Measurements from ENCODE around the gene MINDY3. TPM values are rescaled to one million over a fixed set of nuclear protein-coding genes. Genes with fewer than 3 reads are reported as not detected.

Gene MINDY3
- total and polyA plus RNA-seq, 5 experiments from 2014 or later: 2.6 to 44.7 (median 4.7) TPM

DNA sequence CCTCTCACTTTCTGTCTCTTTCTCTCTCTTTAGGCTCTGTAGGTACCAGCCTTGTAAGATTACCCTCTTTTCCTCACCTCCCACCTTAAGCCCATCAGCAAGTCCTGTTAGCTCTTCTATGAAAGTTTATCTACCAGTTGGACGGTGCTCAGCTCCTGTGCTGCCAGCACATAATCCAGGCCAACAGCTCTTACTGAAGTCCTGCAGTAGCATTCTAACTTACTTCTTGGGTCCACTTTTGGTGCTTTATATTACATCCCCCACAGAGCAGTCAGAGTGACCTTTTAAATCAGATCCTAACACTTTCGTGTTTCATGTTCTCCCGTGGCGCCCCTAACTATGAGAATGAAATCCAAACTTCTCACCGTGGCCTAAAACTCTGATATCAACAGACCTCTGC lies 101.7 kb downstream of the MINDY3 start:
- Mint-ChIP-seq H3K9me3 (peaks cover 0 to 9% (median 4%) of the 10 kb centered on the region in 9 donors), H3K27me3 (peaks cover 6 to 24% (median 15%) of the 10 kb centered on the region in 5 donors), H3K27ac (no peak overlapping the region), H3K4me1 (no peaks in the 10 kb centered on the region), H3K36me3 (no peaks in the 10 kb centered on the region), H3K4me3 (no peak overlapping the region)
- ATAC-seq (no peak), DNase-seq (no peak)
- POLR2A ChIA-PET: no interaction called here

DNA sequence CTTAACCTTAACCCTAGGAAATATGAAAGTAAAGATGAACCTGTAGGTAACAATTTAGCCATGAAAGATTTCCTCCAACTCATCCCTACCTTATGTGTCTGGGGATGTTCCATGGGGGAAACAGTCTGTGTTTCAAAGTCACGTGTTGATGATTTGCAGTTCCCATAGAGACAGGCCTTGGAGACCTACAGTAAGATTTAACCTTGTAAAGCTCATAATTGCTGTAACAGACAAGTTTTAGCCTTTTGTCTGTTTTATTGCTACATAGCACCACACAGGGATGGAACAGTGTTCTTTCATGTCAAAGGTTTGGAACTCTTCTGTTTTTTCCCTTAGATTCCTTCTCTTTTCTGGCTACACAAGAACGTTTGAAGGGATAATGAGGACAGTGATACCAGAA lies 105.4 kb downstream of the MINDY3 start:
- no peak for ATAC-seq
- Mint-ChIP-seq H3K36me3 (no peaks in the 10 kb centered on the region), H3K27me3 (peaks cover 12 to 34% (median 21%) of the 10 kb centered on the region in 5 donors), H3K4me3 (no peak overlapping the region), H3K9me3 (peaks cover 0 to 1% (median 0%) of the 10 kb centered on the region in 9 donors), H3K4me1 (no peaks in the 10 kb centered on the region), H3K27ac (no peak overlapping the region)
- no peak for DNase-seq
- POLR2A ChIA-PET: no interaction called here

DNA sequence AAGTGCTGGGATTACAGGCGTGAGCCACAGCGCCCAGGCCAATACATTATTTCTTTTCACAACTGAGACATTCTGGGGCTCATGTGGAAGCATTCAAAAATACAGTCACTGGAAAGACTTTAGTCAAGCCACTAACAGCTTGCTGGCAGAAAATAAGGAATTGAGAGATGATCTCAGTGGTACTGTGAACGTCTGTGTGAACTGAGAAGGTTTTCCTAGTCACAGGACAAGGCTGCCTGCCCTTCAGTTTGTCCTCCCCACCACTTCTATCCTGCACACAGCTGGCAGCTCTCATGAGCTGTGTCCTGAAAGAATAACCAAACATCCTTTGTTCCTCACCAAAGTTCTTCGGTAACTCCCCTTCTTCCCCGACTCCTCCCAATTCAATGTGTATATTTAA lies 109.3 kb downstream of the MINDY3 start:
- peaks cover 0 to 1% (median 0%) of the 10 kb centered on the region in 9 donors for H3K9me3 Mint-ChIP-seq
- no peak overlapping the region for H3K27ac Mint-ChIP-seq
- POLR2A ChIA-PET: no interaction called here

DNA sequence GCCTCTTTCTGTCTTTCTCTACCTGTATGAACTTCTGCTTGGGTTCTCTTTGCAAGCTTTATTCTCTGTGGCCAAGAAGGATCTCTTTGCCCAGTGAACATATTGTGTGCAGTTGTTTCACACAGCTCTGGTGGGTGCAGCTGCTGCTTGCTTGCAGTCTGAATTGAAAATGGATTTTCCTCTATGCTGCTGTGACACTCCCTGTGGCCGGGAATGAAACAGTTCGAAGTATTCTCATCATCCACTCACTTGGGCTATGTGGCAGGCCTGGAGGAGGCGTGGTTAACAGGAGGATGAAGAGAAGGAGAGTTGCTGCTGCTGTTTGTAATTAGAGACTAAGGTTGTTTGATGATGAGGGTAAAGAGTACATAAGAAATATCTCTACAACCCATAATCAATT lies 112.2 kb downstream of the MINDY3 start:
- Mint-ChIP-seq H3K4me3 (no peak overlapping the region), H3K4me1 (no peaks in the 10 kb centered on the region), H3K9me3 (peaks cover 0 to 1% (median 0%) of the 10 kb centered on the region in 9 donors), H3K36me3 (no peaks in the 10 kb centered on the region), H3K27ac (no peak overlapping the region), H3K27me3 (peaks cover 7 to 27% (median 18%) of the 10 kb centered on the region in 5 donors)
- ATAC-seq (no peak), DNase-seq (no peak)
- POLR2A ChIA-PET: no interaction called here

More for the DNA sequence above, 109.3 kb downstream of the MINDY3 start:
- Mint-ChIP-seq H3K36me3 (no peaks in the 10 kb centered on the region), H3K27me3 (peaks cover 8 to 29% (median 21%) of the 10 kb centered on the region in 5 donors), H3K4me3 (no peak overlapping the region), H3K4me1 (no peaks in the 10 kb centered on the region)
- no peak for ATAC-seq
- no peak for DNase-seq

DNA sequence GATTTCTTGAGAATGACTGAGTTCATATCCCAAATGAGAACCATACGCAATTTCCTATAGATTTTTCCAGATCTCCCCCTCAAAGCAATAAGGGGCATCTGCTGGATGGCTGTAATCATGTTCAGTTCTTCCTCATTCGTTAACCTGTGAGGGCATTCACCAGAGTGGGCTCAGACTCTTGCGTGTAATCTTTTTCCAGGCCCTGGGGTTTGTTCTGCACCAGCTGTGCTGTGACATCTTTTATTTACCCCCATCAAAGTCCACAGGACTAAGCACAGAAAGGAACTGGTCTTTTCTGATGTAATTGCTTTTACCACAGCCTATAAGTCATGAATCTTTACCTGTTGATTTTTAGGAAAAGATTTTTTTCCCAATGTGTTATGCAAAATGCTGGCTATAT lies 112.7 kb downstream of the MINDY3 start:
- no peaks in the 10 kb centered on the region for H3K36me3 Mint-ChIP-seq
- DNase-seq: no peak
- POLR2A ChIA-PET: no interaction called here
- peaks cover 0 to under 1% (median 0%) of the 10 kb centered on the region in 9 donors for H3K9me3 Mint-ChIP-seq
- H3K27ac Mint-ChIP-seq: no peak overlapping the region
- no peak overlapping the region for H3K4me3 Mint-ChIP-seq
- peaks cover 4 to 22% (median 13%) of the 10 kb centered on the region in 5 donors for H3K27me3 Mint-ChIP-seq
- H3K4me1 Mint-ChIP-seq: no peaks in the 10 kb centered on the region
- ATAC-seq: no peak

DNA sequence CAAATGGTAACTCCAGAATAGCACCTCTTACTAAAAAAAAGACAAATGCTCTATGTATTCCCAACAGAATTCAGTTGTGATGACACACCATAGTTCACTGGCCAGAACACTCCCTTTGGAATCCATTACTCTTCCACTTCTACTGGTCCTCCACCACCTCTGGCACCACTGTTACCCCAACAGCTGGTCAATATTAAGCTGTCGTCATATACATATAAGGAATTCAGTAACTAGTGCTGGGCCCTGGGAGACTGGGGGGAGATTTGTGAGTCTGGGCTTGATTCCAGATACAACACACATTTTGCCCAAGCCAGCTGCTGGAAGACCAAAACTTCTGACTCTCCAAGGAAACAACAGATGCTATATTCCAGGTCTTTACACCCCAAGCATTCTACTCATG lies 114.6 kb downstream of the MINDY3 start:
- Mint-ChIP-seq H3K4me1 (no peaks in the 10 kb centered on the region), H3K4me3 (no peak overlapping the region), H3K27ac (no peak overlapping the region), H3K27me3 (peaks cover 6 to 28% (median 9%) of the 10 kb centered on the region in 5 donors), H3K9me3 (peaks cover 0 to 2% (median 0%) of the 10 kb centered on the region in 9 donors), H3K36me3 (no peaks in the 10 kb centered on the region)
- POLR2A ChIA-PET: no interaction called here
- DNase-seq: no peak
- ATAC-seq: no peak

DNA sequence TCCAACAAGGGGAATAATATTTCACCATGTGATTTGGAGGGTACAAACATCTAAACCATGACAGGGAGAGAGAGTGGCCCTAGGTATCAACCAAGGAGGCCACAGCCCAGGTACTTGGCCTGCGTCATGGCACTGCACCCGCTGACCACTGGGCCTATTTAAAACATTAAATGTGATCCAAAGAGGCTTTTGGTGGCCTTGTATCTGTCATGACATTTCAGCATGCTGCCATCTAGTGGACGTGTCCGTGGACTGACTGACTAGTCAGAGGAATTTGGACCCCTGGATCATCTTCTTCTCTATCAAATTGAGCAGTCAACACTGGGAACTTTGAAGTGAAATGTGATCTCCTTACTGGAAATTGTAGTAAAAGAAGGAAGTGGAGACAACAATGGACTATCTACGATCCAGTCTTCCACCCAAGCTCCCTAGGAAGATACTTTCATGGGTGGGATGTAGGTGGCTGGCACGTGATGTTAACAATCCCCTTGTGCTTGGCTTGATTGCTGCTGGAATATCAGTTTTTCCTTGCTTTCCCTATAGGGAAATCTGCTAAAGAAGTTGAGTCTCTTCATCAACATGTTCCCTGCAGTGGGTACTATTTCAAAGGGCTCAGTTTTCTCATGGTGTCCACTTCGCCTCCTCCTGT lies 116.0 kb downstream of the MINDY3 start:
- POLR2A ChIA-PET: no interaction called here
- no peak for ATAC-seq

DNA sequence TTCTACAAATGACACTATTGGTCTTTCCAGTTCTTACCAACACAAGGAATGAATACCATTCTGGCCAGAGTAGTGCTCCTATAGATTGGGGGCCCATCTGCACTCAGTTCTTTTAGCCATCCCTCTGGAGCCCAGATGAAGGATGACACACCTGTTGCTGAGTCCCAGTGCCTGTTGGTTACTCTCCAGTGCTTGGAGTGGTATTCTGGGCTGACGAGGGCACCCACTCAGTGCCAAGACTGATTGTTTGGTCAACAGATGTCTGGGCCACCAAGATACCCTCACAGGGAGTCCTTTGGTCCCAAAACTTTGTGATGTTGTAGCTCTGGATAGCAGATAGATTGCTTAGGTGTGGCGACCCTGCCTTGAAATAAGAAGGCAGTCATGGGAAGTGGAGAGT lies 116.9 kb downstream of the MINDY3 start:
- peaks cover 0 to 2% (median 0%) of the 10 kb centered on the region in 9 donors for H3K9me3 Mint-ChIP-seq
- no peak for ATAC-seq

More for the DNA sequence above, 116.0 kb downstream of the MINDY3 start:
- no peak overlapping the region for H3K27ac Mint-ChIP-seq
- H3K9me3 Mint-ChIP-seq: peaks cover 0 to 2% (median 0%) of the 10 kb centered on the region in 9 donors
- no peaks in the 10 kb centered on the region for H3K36me3 Mint-ChIP-seq
- H3K4me3 Mint-ChIP-seq: no peak overlapping the region
- no peaks in the 10 kb centered on the region for H3K4me1 Mint-ChIP-seq
- peak in 3 of 10 donors; percentile 4 to 9 (median 5) for DNase-seq
- peaks cover 5 to 27% (median 9%) of the 10 kb centered on the region in 5 donors for H3K27me3 Mint-ChIP-seq

DNA sequence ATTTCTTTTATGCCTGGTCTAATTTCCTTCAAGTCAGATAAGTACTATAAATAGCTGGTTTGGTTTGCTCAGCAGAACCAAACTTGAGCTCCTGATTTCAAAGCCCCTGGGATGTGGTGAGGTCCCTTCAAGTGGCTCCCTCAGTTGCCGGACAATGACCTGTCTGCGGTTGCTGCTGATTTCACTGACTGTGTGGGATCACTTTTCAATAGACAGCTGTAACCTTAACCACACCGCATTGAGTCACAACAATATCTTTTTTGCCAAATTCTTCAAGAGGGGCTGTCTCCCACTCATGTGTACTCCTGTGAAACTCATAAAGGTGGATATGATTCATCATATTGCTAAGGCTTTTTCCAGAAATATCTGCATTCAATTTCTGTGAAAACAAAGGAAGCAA lies 117.5 kb downstream of the MINDY3 start:
- ATAC-seq: no peak
- H3K4me3 Mint-ChIP-seq: no peak overlapping the region
- no peak overlapping the region for H3K27ac Mint-ChIP-seq
- H3K9me3 Mint-ChIP-seq: peaks cover 0 to 2% (median 0%) of the 10 kb centered on the region in 9 donors
- H3K36me3 Mint-ChIP-seq: no peaks in the 10 kb centered on the region
- H3K4me1 Mint-ChIP-seq: no peaks in the 10 kb centered on the region
- no peak for DNase-seq
- POLR2A ChIA-PET: no interaction called here
- peaks cover 4 to 20% (median 9%) of the 10 kb centered on the region in 5 donors for H3K27me3 Mint-ChIP-seq

More for the DNA sequence above, 116.9 kb downstream of the MINDY3 start:
- H3K27me3 Mint-ChIP-seq: peaks cover 4 to 23% (median 9%) of the 10 kb centered on the region in 5 donors
- H3K36me3 Mint-ChIP-seq: no peaks in the 10 kb centered on the region
- POLR2A ChIA-PET: no interaction called here
- peak overlapping the region in 1 of 10 donors; percentile 43 for H3K27ac Mint-ChIP-seq
- no peaks in the 10 kb centered on the region for H3K4me1 Mint-ChIP-seq
- DNase-seq: no peak
- no peak overlapping the region for H3K4me3 Mint-ChIP-seq

DNA sequence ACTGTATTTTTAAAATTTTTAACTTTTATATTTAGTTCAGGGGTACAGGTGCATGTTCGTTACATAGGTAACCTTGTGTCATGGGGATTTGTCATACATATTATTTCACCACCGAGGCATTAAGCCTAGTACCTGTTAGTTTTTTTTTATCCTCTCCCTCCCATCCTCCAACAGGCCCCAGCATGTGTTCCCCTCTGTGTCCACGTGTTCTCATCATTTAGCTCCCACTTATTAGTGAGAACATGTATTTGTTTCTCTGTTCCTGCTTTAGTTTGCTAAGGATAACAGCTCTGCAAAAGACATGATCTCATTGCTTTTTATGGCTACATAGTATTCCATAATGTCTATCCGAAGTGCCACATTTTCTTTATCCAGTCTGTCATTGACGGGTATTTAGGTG lies 118.2 kb downstream of the MINDY3 start:
- no peaks in the 10 kb centered on the region for H3K36me3 Mint-ChIP-seq
- H3K4me3 Mint-ChIP-seq: no peak overlapping the region
- H3K9me3 Mint-ChIP-seq: peaks cover 0 to 2% (median 0%) of the 10 kb centered on the region in 9 donors
- ATAC-seq: no peak
- peaks cover 6 to 22% (median 10%) of the 10 kb centered on the region in 5 donors for H3K27me3 Mint-ChIP-seq
- peak overlapping the region in 1 of 10 donors; percentile 9 for H3K27ac Mint-ChIP-seq
- no peaks in the 10 kb centered on the region for H3K4me1 Mint-ChIP-seq
- no peak for DNase-seq
- POLR2A ChIA-PET: no interaction called here

DNA sequence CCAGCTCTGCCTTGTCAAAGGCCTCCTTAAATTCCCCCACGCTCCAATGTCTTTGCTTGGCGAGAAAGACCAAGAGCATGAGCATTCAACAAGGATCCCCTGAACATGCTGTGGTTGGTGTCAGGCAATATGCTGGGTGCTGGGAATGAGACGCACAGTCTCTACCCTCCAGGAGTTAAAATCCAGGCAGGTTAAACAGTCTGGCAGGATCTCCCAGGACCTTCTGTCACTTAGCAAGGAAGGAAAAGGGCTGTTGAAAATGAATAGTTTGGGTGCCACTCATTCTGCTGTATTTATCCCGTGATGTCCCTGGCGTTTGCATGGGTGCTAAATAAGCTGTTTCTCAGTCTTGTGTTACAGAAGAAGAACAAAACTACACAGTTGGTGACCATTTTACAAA lies 118.7 kb downstream of the MINDY3 start:
- Mint-ChIP-seq H3K27ac (no peak overlapping the region), H3K27me3 (peaks cover 6 to 18% (median 7%) of the 10 kb centered on the region in 5 donors), H3K9me3 (peaks cover 0 to 2% (median 0%) of the 10 kb centered on the region in 9 donors), H3K4me1 (no peaks in the 10 kb centered on the region), H3K36me3 (no peaks in the 10 kb centered on the region), H3K4me3 (no peak overlapping the region)
- ATAC-seq (no peak), DNase-seq (no peak)
- POLR2A ChIA-PET: no interaction called here

DNA sequence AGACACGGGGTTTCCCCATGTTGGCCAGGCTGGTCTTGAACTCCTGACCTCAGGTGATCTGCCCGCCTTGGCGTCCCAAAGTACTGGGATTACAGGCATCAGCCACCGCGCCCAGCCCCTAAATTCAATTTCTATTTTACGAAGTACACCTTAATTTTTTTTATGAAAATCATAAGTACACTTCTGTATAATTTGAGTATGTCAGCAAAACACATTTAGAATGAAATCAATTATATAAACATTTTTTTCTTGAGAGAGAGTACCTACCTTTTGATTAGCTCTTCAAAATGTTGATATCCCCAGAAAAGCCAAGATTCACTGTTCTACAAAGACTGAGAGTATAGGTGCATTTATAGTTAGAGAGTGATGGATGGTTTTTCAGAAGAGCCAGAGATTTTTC lies 120.0 kb downstream of the MINDY3 start:
- no peaks in the 10 kb centered on the region for H3K4me1 Mint-ChIP-seq
- H3K9me3 Mint-ChIP-seq: peaks cover 0 to 2% (median 0%) of the 10 kb centered on the region in 9 donors
- H3K27ac Mint-ChIP-seq: no peak overlapping the region
- no peaks in the 10 kb centered on the region for H3K36me3 Mint-ChIP-seq
- H3K27me3 Mint-ChIP-seq: peaks cover 8 to 19% (median 12%) of the 10 kb centered on the region in 5 donors
- POLR2A ChIA-PET: no interaction called here
- DNase-seq (no peak), ATAC-seq (no peak)
- no peak overlapping the region for H3K4me3 Mint-ChIP-seq

DNA sequence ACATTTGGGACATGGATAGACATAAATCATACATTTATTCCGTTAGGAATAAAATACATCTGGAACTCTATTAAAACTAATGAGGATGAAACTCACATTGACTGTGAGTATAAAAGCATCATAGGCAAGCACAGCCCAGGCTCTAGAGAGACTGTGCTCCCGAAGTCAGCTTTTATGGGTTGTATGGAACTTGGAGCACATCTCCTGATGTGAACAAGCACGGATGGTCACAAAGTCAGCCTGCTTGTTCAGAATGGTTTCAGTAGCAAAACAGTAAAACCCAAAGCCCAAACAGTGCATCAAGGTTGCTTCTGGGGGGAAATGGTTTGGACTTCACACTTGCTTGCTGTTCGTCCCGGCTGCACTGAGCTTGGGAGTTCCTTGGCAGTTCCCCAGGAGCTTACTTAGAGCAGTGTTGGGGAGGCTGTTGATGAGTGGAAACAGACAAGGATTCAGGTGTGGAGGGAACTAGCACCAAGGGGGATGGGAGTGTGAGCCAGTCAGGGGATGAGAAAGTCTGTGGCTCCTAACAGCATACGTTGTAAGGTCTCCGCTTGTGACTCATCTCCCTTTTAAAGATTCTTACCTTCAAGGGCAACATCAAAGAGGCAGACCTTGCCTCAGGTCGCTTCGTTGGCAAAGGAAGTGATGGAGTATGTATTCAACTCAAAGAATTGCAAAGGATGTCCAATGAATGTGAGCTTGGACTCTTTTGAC lies 120.9 kb downstream of the MINDY3 start:
- H3K27me3 Mint-ChIP-seq: peaks cover 8 to 21% (median 12%) of the 10 kb centered on the region in 5 donors
- ATAC-seq (no peak), DNase-seq (no peak)
- no peak overlapping the region for H3K27ac Mint-ChIP-seq
- H3K4me3 Mint-ChIP-seq: no peak overlapping the region
- no peaks in the 10 kb centered on the region for H3K36me3 Mint-ChIP-seq
- POLR2A ChIA-PET: no interaction called here
- no peaks in the 10 kb centered on the region for H3K4me1 Mint-ChIP-seq
- peaks cover 0 to 2% (median 0%) of the 10 kb centered on the region in 9 donors for H3K9me3 Mint-ChIP-seq
